ENCODE data around the gene XXYLT1.

DNA sequence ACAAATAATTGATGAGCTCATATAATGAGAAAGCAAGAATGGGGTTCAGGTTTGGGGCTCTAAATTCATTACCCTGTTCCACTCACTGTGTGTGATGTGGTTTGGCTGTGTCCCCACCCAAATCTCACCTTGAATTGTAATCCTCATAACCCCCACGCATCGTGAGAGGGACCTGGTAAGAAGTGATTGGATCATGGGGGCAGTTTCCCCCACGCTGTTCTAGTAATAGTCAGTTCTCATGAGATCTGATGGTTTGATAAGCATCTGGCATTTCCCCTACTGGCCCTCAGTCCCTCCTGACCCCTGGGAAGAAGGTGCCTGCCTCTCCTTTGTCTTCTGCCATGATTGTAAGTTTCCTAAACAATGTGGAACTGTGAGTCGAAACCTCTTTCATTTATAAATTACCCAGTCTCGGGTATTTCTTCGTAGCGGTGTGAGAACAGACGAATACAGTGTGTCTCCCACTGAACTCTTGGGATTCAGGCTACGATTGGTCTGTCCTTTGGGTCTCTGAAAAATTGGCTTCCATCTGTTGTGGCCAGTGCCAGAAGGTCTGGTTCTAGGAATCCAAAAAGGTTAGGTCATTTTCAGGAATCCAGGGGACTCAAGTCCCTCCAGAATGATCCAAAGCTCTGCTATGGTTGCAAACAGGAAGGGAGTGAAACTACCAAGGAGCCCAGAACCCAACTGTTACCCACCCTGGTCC is 87.7 kb downstream of the XXYLT1 start:
- TF ChIP-seq CTCF (conservative IDR thresholded peaks at IDR 0.05; ENCODE audit: low read depth, low read length) (no peak), EZH2 (IDR thresholded peaks at IDR 0.05; ENCODE audit: low read length, unreplicated experiment) (no peak)
